OCI-LY7 (cell line): Measurements from ENCODE around the gene CASQ2. TPM values are rescaled to one million over a fixed set of nuclear protein-coding genes. Genes with fewer than 3 reads are reported as not detected.

Experiments
- BruUV-seq: library from RNA; stranded (reverse); fragments of 400-500 nt; replicated peaks from 2 replicates; lab custom pipeline; 2021; lab: Mats Ljungman, UMichigan
- CTCF ChIA-PET: fragments of 300-600 bp; sonication (Branson Sonifier 250); formaldehyde crosslinking; loops from one replicate; lab custom pipeline; 2022; ENCODE audit warnings: antibody characterized with exemption; ENCODE audit not compliant: unreplicated experiment; lab: Charles Lee
- POLR2A ChIA-PET: fragments of 300-600 bp; sonication (Branson Sonifier 250); formaldehyde crosslinking; loops from one replicate; lab custom pipeline; 2022; ENCODE audit warnings: antibody characterized with exemption; lab: Charles Lee
- DNase-seq: peaks from one replicate; pipeline ENCODE4 v3.0.0-alpha.2; 2015; ENCODE audit warnings: low spot score
- H2AFZ ChIP-seq: fragments of 200-600 bp; sonication (generic), shearing (Covaris generic); 2 replicates; pipeline ENCODE4 v1.6.1; 2014; ENCODE audit warnings: mild to moderate bottlenecking, antibody characterized with exemption, low read length, moderate library complexity
- H3K27ac ChIP-seq: fragments of 200-600 bp; sonication (generic); 2 replicates; pipeline ENCODE4 v1.5.1; 2014; ENCODE audit warnings: mixed run types, low read depth, mild to moderate bottlenecking, moderate library complexity, low read length, inconsistent platforms; ENCODE audit not compliant: poor library complexity, severe bottlenecking
- H3K36me3 ChIP-seq: fragments of 200-600 bp; sonication (generic); 2 replicates; pipeline ENCODE4 v1.6.1; 2014; ENCODE audit warnings: mild to moderate bottlenecking, antibody characterized with exemption, low read length, moderate library complexity, mixed read lengths; ENCODE audit not compliant: insufficient read depth
- H3K4me1 ChIP-seq: fragments of 200-600 bp; sonication (generic); 2 replicates; pipeline ENCODE4 v1.5.1; 2014; ENCODE audit warnings: mild to moderate bottlenecking, low read length; ENCODE audit not compliant: insufficient read depth, poor library complexity, severe bottlenecking
- H3K4me2 ChIP-seq: fragments of 200-600 bp; sonication (generic); 2 replicates; pipeline ENCODE4 v1.6.1; 2014; ENCODE audit warnings: mild to moderate bottlenecking, low read length
- H3K4me3 ChIP-seq: fragments of 200-600 bp; sonication (generic); 2 replicates; pipeline ENCODE4 v1.5.1; 2014; ENCODE audit warnings: mild to moderate bottlenecking, low read depth, low read length; ENCODE audit not compliant: poor library complexity, severe bottlenecking
- H3K79me2 ChIP-seq: fragments of 200-600 bp; sonication (generic); 2 replicates; pipeline ENCODE4 v1.6.1; 2016; ENCODE audit warnings: low read depth, mild to moderate bottlenecking, low read length, moderate library complexity, mixed read lengths; ENCODE audit not compliant: insufficient read depth
- H3K9me2 ChIP-seq: fragments of 200-600 bp; sonication (generic); 2 replicates; pipeline ENCODE4 v1.6.1; 2016; ENCODE audit warnings: mild to moderate bottlenecking, low read length, mixed read lengths; ENCODE audit not compliant: insufficient read depth
- H3K9me3 ChIP-seq: fragments of 200-600 bp; sonication (generic); 2 replicates; pipeline ENCODE4 v1.6.1; 2014; ENCODE audit warnings: mild to moderate bottlenecking, mixed run types, low read length, mixed read lengths
- H4K20me1 ChIP-seq: fragments of 200-600 bp; sonication (generic); 2 replicates; pipeline ENCODE4 v1.6.1; 2014; ENCODE audit warnings: mild to moderate bottlenecking, antibody characterized with exemption, low read length, moderate library complexity, mixed read lengths; ENCODE audit not compliant: insufficient read depth
- EZH2phosphoT487 ChIP-seq: fragments of 200-600 bp; sonication (generic); IDR thresholded peaks from 2 replicates; pipeline ENCODE4 v1.6.1; 2018; ENCODE audit warnings: low read depth, borderline replicate concordance, mild to moderate bottlenecking, mixed run types, antibody characterized with exemption, low read length, moderate library complexity, mixed read lengths
- intact Hi-C: fragments of 100-400 bp; cut with micrococcal nuclease; formaldehyde crosslinking; loops from one replicate; pipeline ENCODE4 v1.10.0; 2022; ENCODE audit not compliant: unreplicated experiment
- total RNA-seq, 2 experiments: library from RNA; depleted of rRNA in 1 of 2; stranded (reverse); fragments of >200 nt in 1 of 2; shearing (Covaris generic) in 1 of 2; gene quantifications; 2 replicates each; pipeline ENCODE4 v1.2.3, GENCODE V29; 2014 to 2022
- TF ChIP-seq, protein P1 (sequence below): fragments of 200-600 bp; sonication (generic); conservative IDR thresholded peaks from 2 replicates; pipeline ENCODE4 v1.5.1; 2014; ENCODE audit warnings: mild to moderate bottlenecking, antibody characterized with exemption, low read length, moderate library complexity, mixed read lengths

Gene CASQ2
- total RNA-seq, 2 experiments from 2014 or later = not detected

DNA sequence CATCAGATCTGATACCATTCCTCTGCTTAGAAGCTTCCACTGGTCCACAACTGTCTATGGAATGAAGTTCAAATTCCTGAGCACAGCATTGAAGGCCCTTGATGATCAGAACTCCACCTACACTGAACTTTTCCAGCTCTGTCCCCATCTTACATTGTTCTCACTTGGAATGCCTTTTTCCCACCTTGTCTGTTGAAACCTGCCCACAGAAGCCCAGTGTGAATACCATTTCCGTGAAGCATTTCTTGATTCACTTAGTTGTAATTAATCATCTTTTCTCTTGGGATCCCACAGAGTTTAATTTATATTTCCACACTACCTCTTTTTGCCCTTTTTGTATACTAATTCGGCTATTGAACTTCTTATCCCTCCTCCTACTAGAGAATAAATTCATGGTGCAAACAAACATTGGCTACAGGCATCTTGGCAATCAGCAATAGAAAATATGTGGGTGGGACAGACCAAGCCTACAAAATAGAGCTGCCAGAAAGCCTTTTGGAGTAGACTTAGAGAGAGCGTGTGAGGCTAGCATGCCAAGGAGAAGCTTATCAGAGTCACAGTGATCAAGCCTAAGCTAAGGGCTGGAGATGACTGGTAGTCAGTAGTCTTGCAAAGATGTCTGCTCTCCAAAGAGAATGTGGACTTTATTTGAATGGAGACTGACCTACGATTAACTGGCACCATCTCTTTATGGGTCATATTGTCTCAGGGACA is 46.3 kb upstream of the CASQ2 start:
- Histone ChIP-seq H3K4me2 (no peak overlapping the region), H3K27ac (no peak overlapping the region), H3K79me2 (no peaks in the 10 kb centered on the region), H3K9me2 (no peaks in the 10 kb centered on the region), H3K4me1 (no peaks in the 10 kb centered on the region), H3K9me3 (no peaks in the 10 kb centered on the region), H4K20me1 (no peaks in the 10 kb centered on the region), H2AFZ (no peak overlapping the region), H3K4me3 (no peak overlapping the region), H3K36me3 (no peaks in the 10 kb centered on the region)
- TF ChIP-seq, protein P1, sequence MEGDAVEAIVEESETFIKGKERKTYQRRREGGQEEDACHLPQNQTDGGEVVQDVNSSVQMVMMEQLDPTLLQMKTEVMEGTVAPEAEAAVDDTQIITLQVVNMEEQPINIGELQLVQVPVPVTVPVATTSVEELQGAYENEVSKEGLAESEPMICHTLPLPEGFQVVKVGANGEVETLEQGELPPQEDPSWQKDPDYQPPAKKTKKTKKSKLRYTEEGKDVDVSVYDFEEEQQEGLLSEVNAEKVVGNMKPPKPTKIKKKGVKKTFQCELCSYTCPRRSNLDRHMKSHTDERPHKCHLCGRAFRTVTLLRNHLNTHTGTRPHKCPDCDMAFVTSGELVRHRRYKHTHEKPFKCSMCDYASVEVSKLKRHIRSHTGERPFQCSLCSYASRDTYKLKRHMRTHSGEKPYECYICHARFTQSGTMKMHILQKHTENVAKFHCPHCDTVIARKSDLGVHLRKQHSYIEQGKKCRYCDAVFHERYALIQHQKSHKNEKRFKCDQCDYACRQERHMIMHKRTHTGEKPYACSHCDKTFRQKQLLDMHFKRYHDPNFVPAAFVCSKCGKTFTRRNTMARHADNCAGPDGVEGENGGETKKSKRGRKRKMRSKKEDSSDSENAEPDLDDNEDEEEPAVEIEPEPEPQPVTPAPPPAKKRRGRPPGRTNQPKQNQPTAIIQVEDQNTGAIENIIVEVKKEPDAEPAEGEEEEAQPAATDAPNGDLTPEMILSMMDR = no peak
- TF ChIP-seq EZH2phosphoT487 = no peak
- no peak for DNase-seq
- ChIA-PET CTCF (no interaction called here), POLR2A (no interaction called here)
- intact Hi-C loops = no loop called here
- BruUV-seq = no TSS peak

DNA sequence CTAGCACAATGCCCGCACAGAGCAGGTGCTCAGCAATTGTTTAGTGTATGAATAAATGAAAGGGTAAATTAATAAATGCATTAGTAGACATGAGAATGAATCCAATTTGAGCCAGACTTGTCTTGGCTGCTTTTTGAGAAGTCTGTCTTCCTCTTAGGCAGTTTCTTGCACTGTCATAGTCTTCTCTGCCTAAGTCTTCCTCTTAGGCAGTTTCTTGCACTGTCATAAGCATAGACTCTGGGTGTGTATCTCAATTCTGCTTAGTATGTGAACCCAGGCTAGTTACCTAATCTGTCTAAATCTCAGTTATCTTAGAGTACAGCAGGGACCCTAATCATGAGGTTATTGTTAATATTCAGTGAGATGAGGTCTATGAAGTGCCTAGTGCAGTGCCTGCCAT is 45.2 kb upstream of the CASQ2 start:
- Histone ChIP-seq H2AFZ (no peak overlapping the region), H3K27ac (no peak overlapping the region), H4K20me1 (no peaks in the 10 kb centered on the region), H3K36me3 (no peaks in the 10 kb centered on the region), H3K4me1 (no peaks in the 10 kb centered on the region), H3K9me2 (no peaks in the 10 kb centered on the region), H3K4me3 (no peak overlapping the region), H3K9me3 (no peaks in the 10 kb centered on the region), H3K79me2 (no peaks in the 10 kb centered on the region), H3K4me2 (no peak overlapping the region)
- ChIA-PET POLR2A (no interaction called here), CTCF (interaction anchor here (0.6 kb wide), 1 partner anchor 686 kb away, joined by 3 read pairs; no protein-coding TSS in a partner anchor)
- intact Hi-C loops = no loop called here
- BruUV-seq = no TSS peak
- TF ChIP-seq, protein P1 = no peak
- no peak for TF ChIP-seq EZH2phosphoT487
- DNase-seq = no peak

DNA sequence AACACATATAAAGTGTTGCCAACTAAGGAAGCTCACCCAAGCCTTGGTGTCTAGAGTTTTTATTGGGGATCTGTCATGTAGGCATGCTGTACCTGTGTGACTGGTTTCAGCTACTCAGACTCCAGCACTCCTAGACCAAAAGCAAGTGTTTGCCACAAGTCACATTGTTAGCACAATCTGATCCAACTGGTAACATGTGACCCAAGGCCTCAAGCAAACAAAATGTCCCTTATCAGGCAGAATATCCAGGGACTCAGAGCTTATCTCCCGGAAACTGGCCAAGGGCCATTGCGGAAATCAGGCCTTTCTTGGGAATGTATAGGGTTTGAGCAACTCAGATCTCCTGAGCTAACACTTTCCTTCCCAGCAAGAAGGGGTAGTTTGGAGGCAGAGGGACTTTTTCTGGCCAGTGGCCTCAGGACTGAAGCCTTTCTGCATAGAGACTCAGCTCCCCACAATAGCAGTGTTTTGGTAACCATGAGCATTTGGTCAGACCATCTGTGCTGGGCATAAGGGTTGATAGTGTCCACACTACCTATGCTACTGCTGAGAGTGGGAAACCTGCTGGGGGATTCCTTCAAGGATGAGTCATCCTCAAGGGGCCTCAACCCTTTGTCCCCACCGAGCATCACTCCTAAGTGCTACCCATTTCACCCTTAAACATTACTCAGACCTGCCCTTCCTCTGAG is 42.8 kb upstream of the CASQ2 start:
- DNase-seq = no peak
- Histone ChIP-seq H3K4me2 (no peak overlapping the region), H3K9me3 (no peaks in the 10 kb centered on the region), H3K27ac (no peak overlapping the region), H3K9me2 (no peaks in the 10 kb centered on the region), H3K36me3 (no peaks in the 10 kb centered on the region), H3K4me3 (no peak overlapping the region), H3K79me2 (no peaks in the 10 kb centered on the region), H3K4me1 (no peaks in the 10 kb centered on the region), H2AFZ (no peak overlapping the region), H4K20me1 (no peaks in the 10 kb centered on the region)
- POLR2A ChIA-PET = no interaction called here
- intact Hi-C loops = no loop called here
- BruUV-seq = no TSS peak
- TF ChIP-seq, protein P1 = no peak
- no peak for TF ChIP-seq EZH2phosphoT487
- CTCF ChIA-PET = interaction anchor here (0.5 kb wide), 1 partner anchor 291 kb away, joined by 3 read pairs; no protein-coding TSS in a partner anchor
